Stimulated activated CD4-positive, alpha-beta T cell treated with anti-CD3 and anti-CD28 coated beads, TNF-alpha, amount 100 ng/mL, for 1 hour (primary cell): ENCODE data around the gene TRAF3IP1.
"Not testable (repeated sequence)": the region's sequence is repeated elsewhere in the genome, so short reads cannot be mapped to it uniquely, and the experiment has no call there.

Source experiments
- DNase-seq, 3 donors: peaks; one replicate each; pipeline ENCODE4 v3.0.0-alpha.2; 2020; ENCODE audit warnings: low read depth in 3 of 3, low spot score in 1 of 3

Gene TRAF3IP1

DNA sequence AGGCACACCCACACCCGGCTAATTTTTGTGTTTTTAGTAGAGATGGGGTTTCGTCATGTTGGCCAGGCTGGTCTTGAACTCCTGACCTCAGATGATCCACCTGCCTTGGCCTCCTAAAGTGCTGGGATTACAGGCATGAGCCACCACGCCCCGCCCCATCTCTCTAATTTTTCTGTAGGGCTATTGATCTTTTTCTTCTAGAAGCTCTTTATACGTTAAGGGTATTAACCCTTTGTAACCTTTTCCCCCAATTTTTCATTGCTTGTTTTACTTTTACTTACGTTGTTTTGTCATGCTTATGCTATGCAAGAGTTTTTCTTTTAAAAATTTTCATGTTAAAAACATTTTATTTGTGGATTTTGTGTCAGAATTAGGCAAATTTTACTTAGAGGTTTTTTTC lies 121.9 kb downstream of the TRAF3IP1 start:
- DNase-seq = not testable (repeated sequence)

DNA sequence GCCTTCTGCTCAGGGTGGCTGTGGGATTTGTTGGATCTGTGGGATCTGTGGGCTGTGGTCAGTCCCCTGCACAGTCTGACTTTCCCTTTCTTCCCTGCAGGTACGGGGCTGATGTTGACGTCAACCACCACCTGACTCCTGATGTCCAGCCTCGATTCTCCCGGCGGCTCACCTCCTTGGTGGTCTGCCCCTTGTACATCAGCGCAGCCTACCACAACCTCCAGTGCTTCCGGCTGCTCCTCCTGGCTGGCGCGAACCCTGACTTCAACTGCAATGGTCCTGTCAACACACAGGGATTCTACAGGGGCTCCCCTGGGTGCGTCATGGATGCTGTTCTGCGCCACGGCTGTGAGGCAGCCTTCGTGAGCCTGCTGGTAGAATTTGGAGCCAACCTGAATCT lies 123.9 kb downstream of the TRAF3IP1 start:
- no peak for DNase-seq

DNA sequence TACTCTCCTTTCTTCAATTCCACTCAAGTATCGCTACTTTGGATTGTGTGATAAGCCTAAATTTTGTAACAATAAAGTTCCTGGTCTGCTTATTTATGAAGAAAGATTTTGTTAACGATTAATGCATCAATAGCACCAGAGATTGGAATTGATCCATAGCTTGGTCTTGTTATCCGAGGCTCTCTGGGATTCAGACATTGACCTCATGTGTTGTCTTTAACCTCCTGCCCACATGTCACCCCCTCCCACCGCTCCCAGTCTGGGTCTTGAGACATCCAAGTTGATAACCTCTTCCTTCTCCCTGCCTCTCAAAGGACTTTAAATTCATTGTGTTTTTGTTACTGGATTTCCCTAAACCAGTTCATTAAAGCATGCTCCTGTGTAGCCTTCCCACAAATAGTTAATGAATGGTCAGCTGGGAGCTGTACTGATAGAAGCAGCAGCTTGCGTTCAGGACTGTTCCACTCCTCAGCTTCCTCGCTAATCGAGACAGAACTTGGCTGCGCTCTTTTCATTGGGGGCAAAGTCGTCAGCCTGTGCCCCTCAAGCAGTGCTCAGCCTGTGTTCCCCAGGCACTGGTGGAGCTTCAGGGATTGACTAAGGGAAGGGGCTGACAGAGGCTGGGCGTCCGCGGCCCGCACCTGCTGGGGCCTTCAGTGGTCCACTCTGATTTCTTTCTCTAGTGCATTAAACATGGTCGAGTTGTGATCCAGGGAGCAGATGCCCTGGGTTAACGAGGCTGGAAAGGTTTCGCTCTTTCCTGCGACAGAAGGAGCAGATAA lies 125.3 kb downstream of the TRAF3IP1 start:
- no peak for DNase-seq

DNA sequence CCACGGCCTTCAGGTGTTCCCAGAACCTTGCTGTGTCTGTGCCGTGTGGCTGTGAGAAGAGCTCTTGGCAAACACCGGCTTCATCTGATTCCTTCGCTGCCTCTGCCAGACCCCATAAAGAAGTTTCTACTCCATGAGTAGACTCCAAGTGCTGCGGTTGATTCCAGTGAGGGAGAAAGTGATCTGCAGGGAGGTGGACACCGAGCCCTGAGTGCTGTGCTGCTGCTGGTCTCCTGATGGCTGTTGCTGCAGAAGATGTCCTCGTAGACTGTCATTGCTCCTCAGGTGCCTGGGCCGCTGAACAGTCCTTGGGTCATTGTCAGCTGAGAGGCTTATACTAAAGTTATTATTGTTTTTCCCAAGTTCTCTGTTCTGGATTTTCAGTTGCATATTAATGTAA lies 126.1 kb downstream of the TRAF3IP1 start:
- no peak for DNase-seq

DNA sequence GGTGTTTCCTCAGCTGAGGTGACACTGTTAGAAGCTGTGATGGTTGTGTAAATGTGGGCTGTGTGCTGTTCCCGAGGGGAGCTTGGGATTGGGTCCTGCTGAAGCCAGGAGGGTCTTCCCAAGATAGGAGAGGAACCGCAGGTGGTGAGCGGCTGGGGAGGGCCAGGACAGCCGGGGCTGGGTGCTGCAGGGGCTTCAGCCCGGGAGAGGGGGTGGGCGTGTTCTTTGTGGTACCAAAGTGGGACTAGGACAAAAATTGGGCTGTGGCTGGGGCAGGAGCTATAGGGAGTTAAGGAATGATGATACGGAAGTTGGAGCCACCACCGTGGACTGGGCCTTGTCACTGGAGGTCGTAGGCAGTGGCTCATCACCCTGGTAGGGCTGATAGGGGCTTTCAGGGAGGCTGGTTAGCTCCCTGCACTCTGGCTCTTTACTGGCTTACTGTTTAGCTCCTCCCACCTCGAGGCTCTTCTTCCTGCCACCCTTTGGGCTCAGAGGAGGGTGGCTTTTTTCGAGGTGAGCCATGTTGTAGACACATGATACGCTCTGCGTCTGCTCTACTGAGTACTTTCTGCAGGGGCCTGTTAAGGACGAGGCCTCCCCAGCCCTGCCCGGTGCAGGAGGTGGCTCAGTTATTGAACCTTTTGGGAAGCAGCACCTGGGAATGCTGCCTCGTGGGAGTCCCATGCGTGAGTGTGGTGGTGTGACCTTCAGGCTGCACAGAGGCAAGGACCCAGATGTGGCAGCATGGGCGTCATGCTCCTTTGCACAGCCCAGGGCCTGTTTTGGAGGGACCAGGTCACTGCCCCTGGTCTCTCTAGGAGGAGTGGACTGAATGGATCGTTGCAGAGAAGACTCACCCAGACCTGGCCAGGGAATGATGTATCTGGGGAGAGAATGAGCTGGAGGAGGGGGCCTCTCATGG lies 128.0 kb downstream of the TRAF3IP1 start:
- DNase-seq = no peak

DNA sequence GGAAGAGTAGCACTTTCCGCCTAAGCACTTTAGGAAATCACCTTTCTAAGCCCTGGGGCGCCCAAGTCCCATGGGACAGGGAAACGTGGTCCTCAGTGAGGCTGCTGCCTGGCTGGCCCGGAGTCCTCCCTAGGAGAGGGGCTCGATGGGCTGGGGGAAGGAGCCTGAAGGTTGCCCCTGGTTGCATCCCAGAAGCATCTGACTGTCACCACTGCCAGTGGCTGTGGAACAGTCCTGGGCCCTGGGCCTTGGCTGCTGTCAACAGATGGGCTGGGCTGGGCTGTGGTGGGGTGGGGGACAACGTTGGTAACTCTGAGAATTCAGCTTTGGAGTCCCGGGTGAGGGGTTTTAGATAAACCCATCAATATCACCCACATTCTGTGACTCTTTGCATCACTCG lies 128.9 kb downstream of the TRAF3IP1 start:
- no peak for DNase-seq

DNA sequence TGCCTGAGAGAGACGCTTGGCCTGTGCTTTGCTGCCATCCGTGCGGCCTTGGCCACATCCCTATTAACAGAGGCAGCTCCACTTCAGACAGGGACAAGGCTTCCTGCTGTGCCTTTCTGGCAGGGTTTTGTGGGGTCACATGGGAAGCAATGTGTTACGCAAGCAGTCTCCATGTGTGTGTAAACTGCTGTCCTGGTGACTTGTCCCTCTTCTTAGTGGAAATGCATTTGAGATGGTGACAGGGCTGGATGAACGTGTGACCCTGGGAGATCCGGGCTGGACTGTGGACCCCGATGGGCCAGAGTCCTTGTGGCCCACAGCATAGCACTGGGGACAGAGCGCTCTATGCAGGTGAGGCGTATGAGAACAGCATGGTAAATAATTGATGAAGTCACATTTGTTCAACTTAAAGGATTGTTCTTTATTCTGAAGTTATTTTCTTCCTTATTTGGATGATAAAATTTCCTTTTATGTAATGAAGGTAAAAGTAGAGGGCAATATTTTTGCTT lies 129.6 kb downstream of the TRAF3IP1 start:
- no peak for DNase-seq

DNA sequence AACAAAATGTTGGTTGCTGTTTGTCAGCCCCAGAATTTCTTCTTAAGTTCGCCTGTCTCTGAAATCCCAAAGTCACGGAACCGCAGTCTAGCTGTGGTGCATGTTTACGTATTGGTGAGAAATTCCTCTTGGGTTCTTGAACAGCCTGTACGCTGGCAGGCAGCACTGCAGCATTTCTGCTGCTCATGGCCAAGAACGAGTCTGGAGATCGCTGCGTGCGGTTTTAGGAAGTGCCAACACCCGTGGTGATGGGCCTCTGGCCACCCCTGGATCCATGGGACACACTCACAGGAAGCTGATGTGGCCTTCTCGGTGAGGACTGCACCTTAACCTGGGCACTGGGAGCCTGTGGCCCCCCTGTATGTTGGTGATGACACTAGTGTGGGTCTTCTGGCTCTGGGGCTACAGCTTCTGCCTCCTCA lies 130.1 kb downstream of the TRAF3IP1 start:
- no peak for DNase-seq
